ENCODE results near the gene HCFC1R1. TPM values are rescaled to one million over a fixed set of nuclear protein-coding genes. Genes with fewer than 3 reads are reported as not detected.

The HCFC1R1 gene
- total RNA-seq, 4 donors from 2014 or later: 27.5 to 41.5 (median 31.9) TPM

- DNase-seq (ENCODE audit: low spot score in 2 of 2): no peak
- intact Hi-C loops (cut with DNase I; ENCODE audit: low total_unique reads): no loop called here
- H3K4me3 ChIP-seq (ENCODE audit: low read depth, poor library complexity, severe bottlenecking): no peak overlapping the region
- 65 to 86% methylated on average over 9 of the region's 9 CpGs for WGBS, 2 donors
- TF ChIP-seq POLR2A (IDR thresholded peaks at IDR 0.05) (no peak), CTCF (IDR thresholded peaks at IDR 0.05) (no peak)
These were observed 27.8 kb upstream of the HCFC1R1 start for GRCh38 chr16:3051494-3051893.

- H3K4me3 ChIP-seq (ENCODE audit: low read depth, poor library complexity, severe bottlenecking): no peak overlapping the region
- TF ChIP-seq POLR2A (IDR thresholded peaks at IDR 0.05): no peak
- no peak for TF ChIP-seq CTCF (IDR thresholded peaks at IDR 0.05)
- DNase-seq (ENCODE audit: low spot score in 2 of 2): no peak
- intact Hi-C loops (cut with DNase I; ENCODE audit: low total_unique reads): no loop called here
- WGBS, 2 donors: 53 to 62% methylated on average over 4 of the region's 4 CpGs
These were observed 27.3 kb upstream of the HCFC1R1 start for GRCh38 chr16:3051009-3051408.

GRCh38 chr16:3050487-3050886 lies 26.7 kb upstream of the HCFC1R1 start:
- WGBS, 2 donors: 84 to 86% methylated on average over 5 of the region's 5 CpGs
- intact Hi-C loops (cut with DNase I; ENCODE audit: low total_unique reads): no loop called here
- no peak overlapping the region for H3K4me3 ChIP-seq (ENCODE audit: low read depth, poor library complexity, severe bottlenecking)
- TF ChIP-seq POLR2A (IDR thresholded peaks at IDR 0.05): no peak
- TF ChIP-seq CTCF (IDR thresholded peaks at IDR 0.05): no peak
- no peak for DNase-seq (ENCODE audit: low spot score in 2 of 2)

GRCh38 chr16:3049921-3050481 lies 26.3 kb upstream of the HCFC1R1 start:
- WGBS, 2 donors: 74 to 79% methylated on average over 18 to 26 of the region's 26 CpGs
- TF ChIP-seq CTCF (IDR thresholded peaks at IDR 0.05): no peak
- TF ChIP-seq POLR2A (IDR thresholded peaks at IDR 0.05): no peak
- no peak overlapping the region for H3K4me3 ChIP-seq (ENCODE audit: low read depth, poor library complexity, severe bottlenecking)
- DNase-seq (ENCODE audit: low spot score in 2 of 2): no peak
- intact Hi-C loops (cut with DNase I; ENCODE audit: low total_unique reads): no loop called here

GRCh38 chr16:3047387-3047720 lies 23.6 kb upstream of the HCFC1R1 start:
- 18 to 21% methylated on average over 12 to 13 of the region's 13 CpGs for WGBS, 2 donors
- no peak for DNase-seq (ENCODE audit: low spot score in 2 of 2)
- no peak overlapping the region for H3K4me3 ChIP-seq (ENCODE audit: low read depth, poor library complexity, severe bottlenecking)
- TF ChIP-seq POLR2A (IDR thresholded peaks at IDR 0.05) (no peak), CTCF (IDR thresholded peaks at IDR 0.05) (no peak)
- intact Hi-C loops (cut with DNase I; ENCODE audit: low total_unique reads): no loop called here
